Measurements from ENCODE around the gene KLHL29. TPM values are rescaled to one million over a fixed set of nuclear protein-coding genes. Genes with fewer than 3 reads are reported as not detected.

Gene KLHL29
- total RNA-seq, 4 donors from 2014 or later, result 39.6 to 52.0 (median 40.4) TPM

- Histone ChIP-seq H3K36me3 (peaks cover 0 to 84% (median 0%) of the 10 kb centered on the region in 3 donors), H3K4me3 (no peak overlapping the region), H3K9me3 (no peaks in the 10 kb centered on the region), H3K27ac (no peak overlapping the region), H3K27me3 (no peaks in the 10 kb centered on the region), H3K4me1 (peaks cover 0 to 53% (median 0%) of the 10 kb centered on the region in 4 donors)
- TF ChIP-seq EP300 (IDR thresholded peaks at IDR 0.05) (no peak), POLR2A (IDR thresholded peaks at IDR 0.05) (no peak), CTCF (IDR thresholded peaks at IDR 0.05) (no peak)
- DNase-seq (ENCODE audit: low spot score in 2 of 2), result no peak
- 85 to 89% methylated on average over 10 to 14 of the region's 14 CpGs for WGBS, 2 donors
Observed at GRCh38 chr2:23687713-23688112, 302.7 kb downstream of the KLHL29 start.

GRCh38 chr2:23688486-23689130 is 303.6 kb downstream of the KLHL29 start:
- DNase-seq (ENCODE audit: low spot score in 2 of 2), result no peak
- Histone ChIP-seq H3K36me3 (peaks cover 0 to 93% (median 0%) of the 10 kb centered on the region in 3 donors), H3K4me1 (peaks cover 0 to 44% (median 0%) of the 10 kb centered on the region in 4 donors), H3K9me3 (no peaks in the 10 kb centered on the region), H3K4me3 (no peak overlapping the region), H3K27ac (no peak overlapping the region), H3K27me3 (no peaks in the 10 kb centered on the region)
- 81 to 83% methylated on average over 3 to 9 of the region's 15 CpGs for WGBS, 2 donors
- TF ChIP-seq CTCF (IDR thresholded peaks at IDR 0.05), result no peak
- no peak for TF ChIP-seq POLR2A (IDR thresholded peaks at IDR 0.05)
- TF ChIP-seq EP300 (IDR thresholded peaks at IDR 0.05), result no peak

GRCh38 chr2:23689131-23689700 is 304.2 kb downstream of the KLHL29 start:
- TF ChIP-seq CTCF (IDR thresholded peaks at IDR 0.05), result no peak
- no peak for TF ChIP-seq POLR2A (IDR thresholded peaks at IDR 0.05)
- no peak for TF ChIP-seq EP300 (IDR thresholded peaks at IDR 0.05)
- no peak for DNase-seq (ENCODE audit: low spot score in 2 of 2)
- H3K4me3 ChIP-seq, result no peak overlapping the region
- 72 to 79% methylated on average over 10 to 11 of the region's 11 CpGs for WGBS, 2 donors
- H3K27me3 ChIP-seq, result no peaks in the 10 kb centered on the region
- H3K36me3 ChIP-seq, result peaks cover 0 to 99% (median 0%) of the 10 kb centered on the region in 3 donors
- peaks cover 0 to 38% (median 0%) of the 10 kb centered on the region in 4 donors for H3K4me1 ChIP-seq
- no peaks in the 10 kb centered on the region for H3K9me3 ChIP-seq
- peak overlapping the region in 2 of 4 donors; percentile 28 to 69 for H3K27ac ChIP-seq

GRCh38 chr2:23689891-23690290 is 304.9 kb downstream of the KLHL29 start:
- peaks cover 0 to 32% (median 0%) of the 10 kb centered on the region in 4 donors for H3K4me1 ChIP-seq
- TF ChIP-seq CTCF (IDR thresholded peaks at IDR 0.05) (no peak), POLR2A (IDR thresholded peaks at IDR 0.05) (no peak), EP300 (IDR thresholded peaks at IDR 0.05) (no peak)
- H3K4me3 ChIP-seq, result no peak overlapping the region
- no peaks in the 10 kb centered on the region for H3K9me3 ChIP-seq
- H3K27ac ChIP-seq, result peak overlapping the region in 2 of 4 donors; percentile 28 to 69
- peaks cover 0 to 100% (median 0%) of the 10 kb centered on the region in 3 donors for H3K36me3 ChIP-seq
- WGBS, 2 donors, result 70 to 100% methylated on average over 1 to 9 of the region's 9 CpGs
- H3K27me3 ChIP-seq, result no peaks in the 10 kb centered on the region
- no peak for DNase-seq (ENCODE audit: low spot score in 2 of 2)

GRCh38 chr2:23690421-23691105 is 305.6 kb downstream of the KLHL29 start:
- H3K4me3 ChIP-seq, result no peak overlapping the region
- H3K36me3 ChIP-seq, result peaks cover 0 to 100% (median 0%) of the 10 kb centered on the region in 3 donors
- H3K9me3 ChIP-seq, result no peaks in the 10 kb centered on the region
- peak overlapping the region in 2 of 4 donors; percentile 28 to 69 for H3K27ac ChIP-seq
- no peaks in the 10 kb centered on the region for H3K27me3 ChIP-seq
- TF ChIP-seq POLR2A (IDR thresholded peaks at IDR 0.05) (no peak), EP300 (IDR thresholded peaks at IDR 0.05) (no peak), CTCF (IDR thresholded peaks at IDR 0.05) (no peak)
- DNase-seq (ENCODE audit: low spot score in 2 of 2), result no peak
- WGBS, 2 donors, result 67 to 76% methylated on average over 23 to 30 of the region's 31 CpGs
- peaks cover 0 to 26% (median 0%) of the 10 kb centered on the region in 4 donors for H3K4me1 ChIP-seq

All from tibial nerve (tissue), 4 donors.